ENCODE measurements around the gene NCKAP5L. TPM values are rescaled to one million over a fixed set of nuclear protein-coding genes. Genes with fewer than 3 reads are reported as not detected.

The NCKAP5L gene
- total RNA-seq, 4 donors from 2014 or later, result 8.4 to 15.5 (median 10.4) TPM

DNA sequence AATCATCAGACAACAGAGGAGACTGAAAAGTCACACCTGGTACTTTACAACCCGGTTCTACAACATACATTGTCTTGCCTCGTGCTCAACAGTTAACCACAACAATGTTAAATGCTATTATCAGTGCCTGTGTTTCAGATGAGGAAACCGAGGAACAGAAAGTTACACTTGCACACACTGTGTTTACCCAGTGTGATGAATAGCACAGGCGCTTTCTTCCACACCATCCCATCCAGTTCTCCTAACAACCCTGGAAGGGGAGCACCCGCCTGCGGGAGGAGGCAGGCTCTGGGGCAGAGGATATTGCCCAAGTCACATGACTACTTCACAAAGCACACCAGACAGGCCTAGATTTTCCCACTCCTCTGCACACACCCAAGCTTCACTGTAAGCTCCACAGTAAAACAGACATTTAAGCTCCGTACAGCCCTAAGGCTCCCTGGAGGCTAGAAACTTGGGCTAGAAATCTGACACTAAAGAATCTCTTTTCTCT lies 21.8 kb downstream of the NCKAP5L start:
- H3K27ac ChIP-seq, result no peak overlapping the region
- TF ChIP-seq, protein P1, sequence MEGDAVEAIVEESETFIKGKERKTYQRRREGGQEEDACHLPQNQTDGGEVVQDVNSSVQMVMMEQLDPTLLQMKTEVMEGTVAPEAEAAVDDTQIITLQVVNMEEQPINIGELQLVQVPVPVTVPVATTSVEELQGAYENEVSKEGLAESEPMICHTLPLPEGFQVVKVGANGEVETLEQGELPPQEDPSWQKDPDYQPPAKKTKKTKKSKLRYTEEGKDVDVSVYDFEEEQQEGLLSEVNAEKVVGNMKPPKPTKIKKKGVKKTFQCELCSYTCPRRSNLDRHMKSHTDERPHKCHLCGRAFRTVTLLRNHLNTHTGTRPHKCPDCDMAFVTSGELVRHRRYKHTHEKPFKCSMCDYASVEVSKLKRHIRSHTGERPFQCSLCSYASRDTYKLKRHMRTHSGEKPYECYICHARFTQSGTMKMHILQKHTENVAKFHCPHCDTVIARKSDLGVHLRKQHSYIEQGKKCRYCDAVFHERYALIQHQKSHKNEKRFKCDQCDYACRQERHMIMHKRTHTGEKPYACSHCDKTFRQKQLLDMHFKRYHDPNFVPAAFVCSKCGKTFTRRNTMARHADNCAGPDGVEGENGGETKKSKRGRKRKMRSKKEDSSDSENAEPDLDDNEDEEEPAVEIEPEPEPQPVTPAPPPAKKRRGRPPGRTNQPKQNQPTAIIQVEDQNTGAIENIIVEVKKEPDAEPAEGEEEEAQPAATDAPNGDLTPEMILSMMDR (IDR thresholded peaks at IDR 0.05 in 4 of 5, conservative IDR thresholded peaks at IDR 0.05 in 1 of 5), result no peak
- no peak for TF ChIP-seq POLR2A (IDR thresholded peaks at IDR 0.05)
- no peak for DNase-seq
- H3K9me3 ChIP-seq, result no peaks in the 10 kb centered on the region
- in situ Hi-C loops (cut with MboI; ENCODE audit: low sequenced_read_pairs in 4 of 4), result no loop called here
- peaks cover 0 to 27% of the 10 kb centered on the region in 2 donors for H3K36me3 ChIP-seq
- H3K4me3 ChIP-seq, result no peak overlapping the region
- H3K4me1 ChIP-seq, result peaks cover 27 to 34% of the 10 kb centered on the region in 2 donors
- ATAC-seq, result no peak
- intact Hi-C loops (cut with DNase I; ENCODE audit: low total_unique reads), result no loop called here
- no peaks in the 10 kb centered on the region for H3K27me3 ChIP-seq

DNA sequence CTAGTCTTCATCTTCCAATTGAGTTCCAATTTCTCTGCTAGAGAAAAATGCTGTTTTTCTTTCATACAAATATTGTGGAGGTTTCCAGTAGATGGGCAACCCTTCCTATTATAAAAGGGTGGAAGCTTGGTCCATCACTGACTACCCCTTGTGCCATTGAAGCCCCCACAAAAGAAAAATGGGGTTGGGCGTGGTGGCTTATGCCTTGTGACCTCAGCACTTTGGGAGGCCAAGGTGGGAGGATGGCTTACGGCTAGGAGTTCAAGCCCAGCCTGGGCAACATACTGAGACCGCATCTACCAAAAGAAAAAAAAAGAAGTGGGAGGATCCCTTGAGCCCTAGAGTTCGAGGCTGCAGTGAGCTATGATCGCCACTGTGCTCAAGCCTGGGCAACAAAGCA lies 22.8 kb downstream of the NCKAP5L start:
- no peak overlapping the region for H3K27ac ChIP-seq
- H3K4me3 ChIP-seq, result no peak overlapping the region
- H3K4me1 ChIP-seq, result peaks cover 33 to 34% of the 10 kb centered on the region in 2 donors
- ATAC-seq (no peak), DNase-seq (no peak)
- intact Hi-C loops (cut with DNase I; ENCODE audit: low total_unique reads), result no loop called here
- peaks cover 0 to 27% of the 10 kb centered on the region in 2 donors for H3K36me3 ChIP-seq
- no peaks in the 10 kb centered on the region for H3K9me3 ChIP-seq
- in situ Hi-C loops (cut with MboI; ENCODE audit: low sequenced_read_pairs in 4 of 4), result no loop called here
- TF ChIP-seq, protein P1 (IDR thresholded peaks at IDR 0.05 in 4 of 5, conservative IDR thresholded peaks at IDR 0.05 in 1 of 5), result no peak
- no peak for TF ChIP-seq POLR2A (IDR thresholded peaks at IDR 0.05)
- H3K27me3 ChIP-seq, result no peaks in the 10 kb centered on the region

DNA sequence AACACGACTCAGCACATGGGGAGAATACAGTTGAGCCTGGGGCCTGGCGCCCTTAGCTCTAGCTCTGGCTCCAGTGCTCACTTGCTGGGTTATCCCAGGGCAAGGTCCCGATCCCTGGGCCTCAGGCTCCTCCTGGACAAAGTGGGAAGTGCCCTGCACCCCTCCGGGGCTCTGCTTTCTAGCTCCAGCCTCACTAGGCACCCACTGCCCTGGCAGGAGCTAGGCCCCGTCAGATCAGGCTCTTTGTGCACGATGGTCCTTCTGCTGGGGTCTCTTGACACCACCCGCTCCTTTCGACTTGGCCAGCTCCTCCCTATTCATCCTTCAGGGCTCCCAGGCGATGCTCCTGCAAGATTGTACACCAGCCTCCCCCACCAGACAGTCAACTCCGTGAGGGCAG lies 23.4 kb downstream of the NCKAP5L start:
- peaks cover 0 to 27% of the 10 kb centered on the region in 2 donors for H3K36me3 ChIP-seq
- ATAC-seq (no peak), DNase-seq (no peak)
- H3K4me1 ChIP-seq, result peaks cover 33 to 35% of the 10 kb centered on the region in 2 donors
- in situ Hi-C loops (cut with MboI; ENCODE audit: low sequenced_read_pairs in 4 of 4), result no loop called here
- no peak overlapping the region for H3K27ac ChIP-seq
- H3K9me3 ChIP-seq, result no peaks in the 10 kb centered on the region
- intact Hi-C loops (cut with DNase I; ENCODE audit: low total_unique reads), result no loop called here
- TF ChIP-seq, protein P1 (IDR thresholded peaks at IDR 0.05 in 4 of 5, conservative IDR thresholded peaks at IDR 0.05 in 1 of 5), result no peak
- no peak for TF ChIP-seq POLR2A (IDR thresholded peaks at IDR 0.05)
- no peak overlapping the region for H3K4me3 ChIP-seq
- no peaks in the 10 kb centered on the region for H3K27me3 ChIP-seq

DNA sequence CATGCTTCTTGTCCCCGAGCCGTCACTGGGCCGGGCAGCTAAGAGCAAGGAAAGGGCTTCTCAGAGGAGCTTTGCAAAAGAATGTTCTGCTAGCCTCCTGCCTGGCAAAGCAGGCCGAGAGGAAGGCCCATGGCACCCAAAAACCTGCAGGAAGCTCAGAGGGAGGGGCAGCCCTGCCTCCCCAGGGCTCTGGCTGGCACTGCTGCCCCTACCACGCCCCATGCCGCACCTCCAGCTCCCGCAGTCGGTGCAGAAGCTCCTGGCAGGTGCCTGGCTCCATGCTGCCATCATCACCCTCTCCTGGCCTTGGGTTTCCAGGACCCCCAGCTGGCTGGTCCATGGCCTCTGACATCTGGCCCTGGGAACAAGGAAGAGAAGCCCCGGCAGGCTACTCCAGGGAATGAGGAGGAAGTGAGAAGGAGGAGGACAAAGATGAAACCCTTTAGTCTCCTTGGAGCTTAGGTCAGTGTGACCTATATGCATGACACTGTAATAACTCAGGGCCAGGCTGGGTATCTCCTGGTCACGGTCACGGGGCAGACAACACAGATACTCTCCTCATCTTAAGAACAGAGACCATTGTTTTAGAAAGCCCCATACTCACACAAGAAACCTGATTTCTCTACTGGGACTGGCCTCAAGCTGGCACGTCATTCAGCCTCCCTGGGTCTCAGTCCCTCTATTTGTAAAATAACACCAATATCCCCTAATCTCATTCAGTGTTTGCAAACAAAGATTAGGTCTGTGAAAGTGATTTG lies 24.3 kb downstream of the NCKAP5L start:
- Histone ChIP-seq H3K4me3 (no peak overlapping the region), H3K27ac (no peak overlapping the region), H3K9me3 (no peaks in the 10 kb centered on the region), H3K27me3 (no peaks in the 10 kb centered on the region), H3K4me1 (peaks cover 25 to 27% of the 10 kb centered on the region in 2 donors), H3K36me3 (peaks cover 0 to 28% of the 10 kb centered on the region in 2 donors)
- DNase-seq, result no peak
- ATAC-seq, result no peak
- intact Hi-C loops (cut with DNase I; ENCODE audit: low total_unique reads) (no loop called here), in situ Hi-C loops (cut with MboI; ENCODE audit: low sequenced_read_pairs in 4 of 4) (no loop called here)
- TF ChIP-seq, protein P1 (IDR thresholded peaks at IDR 0.05 in 4 of 5, conservative IDR thresholded peaks at IDR 0.05 in 1 of 5), result no peak
- TF ChIP-seq POLR2A (IDR thresholded peaks at IDR 0.05), result no peak
